ENCODE results near the gene CRADD.

- TF ChIP-seq CTCF (IDR thresholded peaks at IDR 0.05) (no peak), POLR2AphosphoS5 (IDR thresholded peaks at IDR 0.05; ENCODE audit: low read depth, low read length) (no peak), GABPA (IDR thresholded peaks at IDR 0.05; ENCODE audit: low read depth) (no peak), TAF1 (IDR thresholded peaks at IDR 0.05; ENCODE audit: borderline replicate concordance, low read depth, low read length) (no peak), SIN3A (IDR thresholded peaks at IDR 0.05; ENCODE audit: borderline replicate concordance, low read depth, low read length) (no peak), YY1 (IDR thresholded peaks at IDR 0.05; ENCODE audit: low read depth) (no peak), NRF1 (IDR thresholded peaks at IDR 0.05; ENCODE audit: low read depth, low read length) (no peak), GATA2 (CRISPR knock-in tag; IDR thresholded peaks at IDR 0.05) (no peak), JUND (IDR thresholded peaks at IDR 0.05) (no peak), SMC3 (IDR thresholded peaks at IDR 0.05; ENCODE audit: low read depth, low read length) (no peak), RXRA (IDR thresholded peaks at IDR 0.05; ENCODE audit: borderline replicate concordance, low read depth) (no peak), EZH2phosphoT487 (IDR thresholded peaks at IDR 0.05; ENCODE audit: borderline replicate concordance, low read depth) (no peak), ZBTB33 (IDR thresholded peaks at IDR 0.05; ENCODE audit: borderline replicate concordance, low read depth) (no peak)
- TF ChIP-seq, protein P1, sequence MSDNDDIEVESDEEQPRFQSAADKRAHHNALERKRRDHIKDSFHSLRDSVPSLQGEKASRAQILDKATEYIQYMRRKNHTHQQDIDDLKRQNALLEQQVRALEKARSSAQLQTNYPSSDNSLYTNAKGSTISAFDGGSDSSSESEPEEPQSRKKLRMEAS (IDR thresholded peaks at IDR 0.05; ENCODE audit: low read depth): no peak
Observed at GRCh38 chr12:93833946-93834345, 156.8 kb downstream of the CRADD start.
